ENCODE results near the gene PPP1R18.
"Not testable (repeated sequence)": the region's sequence is repeated elsewhere in the genome, so short reads cannot be mapped to it uniquely, and the experiment has no call there.

PPP1R18 gene

GRCh38 chr6:30724906-30725667, 38.6 kb upstream of the PPP1R18 start:
- Histone ChIP-seq H3K4me3 (peak overlapping the region; percentile 94; the same call in 1 of the 2 replicates), H3K4me1 (peaks cover 43% of the 10 kb centered on the region), H3K4me2 (peak overlapping the region; percentile 89), H4K20me1 (peaks cover 85% of the 10 kb centered on the region), H3K9ac (peak overlapping the region; percentile 100; the same call in 1 of the 2 replicates), H3K27me3 (no peaks in the 10 kb centered on the region), H3K36me3 (peaks cover 86% of the 10 kb centered on the region), H3K27ac (no peak overlapping the region), H3K9me3 (no peaks in the 10 kb centered on the region)
- no peak for TF ChIP-seq Cebpa-rat (IDR thresholded peaks at IDR 0.05)

GRCh38 chr6:30723843-30724741, 37.6 kb upstream of the PPP1R18 start:
- H3K4me1 ChIP-seq, result peaks cover 44% of the 10 kb centered on the region
- H3K4me2 ChIP-seq, result peak overlapping the region; percentile 89
- peak overlapping the region; percentile 100; the same call in 1 of the 2 replicates for H3K9ac ChIP-seq
- H4K20me1 ChIP-seq, result peaks cover 78% of the 10 kb centered on the region
- peak overlapping the region; percentile 94 for H3K4me3 ChIP-seq
- H3K9me3 ChIP-seq, H3K27me3 ChIP-seq, H3K27ac ChIP-seq: not testable (repeated sequence)
- H3K36me3 ChIP-seq, result peaks cover 76% of the 10 kb centered on the region

GRCh38 chr6:30723159-30723842, 36.9 kb upstream of the PPP1R18 start:
- Histone ChIP-seq H3K4me3 (peak overlapping the region; percentile 94), H3K9ac (peak overlapping the region; percentile 100; the same call in 1 of the 2 replicates), H4K20me1 (peaks cover 70% of the 10 kb centered on the region), H3K4me1 (peaks cover 52% of the 10 kb centered on the region), H3K4me2 (peak overlapping the region; percentile 89), H3K36me3 (peaks cover 68% of the 10 kb centered on the region)
- H3K27me3 ChIP-seq, H3K9me3 ChIP-seq, H3K27ac ChIP-seq: not testable (repeated sequence)

- H3K36me3 ChIP-seq, result peaks cover 60% of the 10 kb centered on the region
- no peaks in the 10 kb centered on the region for H3K27me3 ChIP-seq
- H4K20me1 ChIP-seq, result peaks cover 62% of the 10 kb centered on the region
- peak overlapping the region; percentile 92 for H3K27ac ChIP-seq
- peaks cover 59% of the 10 kb centered on the region for H3K4me1 ChIP-seq
- peak overlapping the region; percentile 94 for H3K4me3 ChIP-seq
- peak overlapping the region; percentile 89 for H3K4me2 ChIP-seq
- H3K9ac ChIP-seq, result peak overlapping the region; percentile 100
- no peak for TF ChIP-seq Cebpa-rat (IDR thresholded peaks at IDR 0.05)
- H3K9me3 ChIP-seq, result no peaks in the 10 kb centered on the region
Measured at GRCh38 chr6:30722280-30723112, 36.1 kb upstream of the PPP1R18 start.

- peaks cover 54% of the 10 kb centered on the region for H3K4me1 ChIP-seq
- peaks cover 57% of the 10 kb centered on the region for H4K20me1 ChIP-seq
- H3K4me2 ChIP-seq, result peak overlapping the region; percentile 89
- H3K27me3 ChIP-seq, H3K9me3 ChIP-seq: not testable (repeated sequence)
- peak overlapping the region; percentile 94 for H3K4me3 ChIP-seq
- H3K9ac ChIP-seq, result peak overlapping the region; percentile 100
- peak overlapping the region; percentile 92 for H3K27ac ChIP-seq
- H3K36me3 ChIP-seq, result peaks cover 55% of the 10 kb centered on the region
Measured at GRCh38 chr6:30722025-30722279, 35.5 kb upstream of the PPP1R18 start.

GRCh38 chr6:30721198-30722024, 35.0 kb upstream of the PPP1R18 start:
- Histone ChIP-seq H3K4me3 (peak overlapping the region; percentile 94), H3K4me2 (peak overlapping the region; percentile 89), H3K36me3 (peaks cover 49% of the 10 kb centered on the region), H3K4me1 (peaks cover 59% of the 10 kb centered on the region), H3K9me3 (no peaks in the 10 kb centered on the region), H3K27me3 (no peaks in the 10 kb centered on the region), H3K27ac (peak overlapping the region; percentile 98), H4K20me1 (peaks cover 51% of the 10 kb centered on the region), H3K9ac (peak overlapping the region; percentile 100)
- TF ChIP-seq Cebpa-rat (IDR thresholded peaks at IDR 0.05), result no peak

GRCh38 chr6:30720738-30721197, 34.3 kb upstream of the PPP1R18 start:
- Histone ChIP-seq H3K9ac (peak overlapping the region; percentile 100), H4K20me1 (peaks cover 45% of the 10 kb centered on the region), H3K27ac (peak overlapping the region; percentile 98), H3K4me1 (peaks cover 62% of the 10 kb centered on the region), H3K9me3 (no peaks in the 10 kb centered on the region), H3K4me3 (peak overlapping the region; percentile 94), H3K36me3 (peaks cover 44% of the 10 kb centered on the region), H3K27me3 (no peaks in the 10 kb centered on the region), H3K4me2 (peak overlapping the region; percentile 21; the same call in 1 of the 2 replicates)
- TF ChIP-seq Cebpa-rat (IDR thresholded peaks at IDR 0.05), result no peak
